GM20000 (cell line): ENCODE measurements around the gene KCNJ12.

Experiments used
- DNase-seq: peaks from one replicate; pipeline ENCODE4 v3.0.0; 2012; ENCODE audit warnings: low spot score
- CTCF ChIP-seq: IDR thresholded peaks from 2 replicates; pipeline ENCODE4 v1.5.1; 2012; ENCODE audit warnings: mild to moderate bottlenecking, control low read depth; ENCODE audit errors: extremely low read depth, missing control alignments

KCNJ12 gene

GRCh38 chr17:21379080-21379711, 3.0 kb downstream of the KCNJ12 start:
- DNase-seq, result no peak
- TF ChIP-seq CTCF, result no peak

DNA sequence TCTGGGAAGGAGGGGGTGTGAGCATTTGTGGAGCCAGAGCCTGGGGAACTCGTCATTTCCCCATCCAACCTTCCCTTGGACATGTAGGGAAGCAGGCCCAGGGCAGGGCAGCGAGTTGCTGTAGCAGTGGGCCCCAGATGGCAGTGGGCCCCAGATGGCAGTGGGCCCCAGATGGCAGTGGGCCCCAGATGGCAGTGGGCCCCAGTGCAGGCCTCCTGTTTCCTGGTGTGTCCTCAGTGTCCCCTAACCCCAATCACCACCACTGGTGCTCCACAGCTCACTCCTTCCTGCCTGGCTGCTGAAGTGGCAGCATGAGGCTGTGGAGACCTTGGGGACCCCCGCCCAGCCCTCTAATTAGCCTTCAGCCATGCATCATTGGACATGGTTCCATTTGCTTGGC, 4.5 kb downstream of the KCNJ12 start:
- no peak for DNase-seq
- no peak for TF ChIP-seq CTCF

- no peak for DNase-seq
- no peak for TF ChIP-seq CTCF
Measured at GRCh38 chr17:21381076-21381706, 5.0 kb downstream of the KCNJ12 start.

- TF ChIP-seq CTCF, result no peak
- no peak for DNase-seq
Measured at GRCh38 chr17:21382560-21383495, 6.7 kb downstream of the KCNJ12 start.

GRCh38 chr17:21385281-21385845, 9.2 kb downstream of the KCNJ12 start:
- TF ChIP-seq CTCF, result no peak
- no peak for DNase-seq

GRCh38 chr17:21387616-21388015, 11.5 kb downstream of the KCNJ12 start:
- DNase-seq, result no peak
- TF ChIP-seq CTCF, result no peak

GRCh38 chr17:21388066-21388465, 11.9 kb downstream of the KCNJ12 start:
- DNase-seq, result no peak
- TF ChIP-seq CTCF, result no peak
